A549 (cell line): Measurements from ENCODE around the gene LIMCH1. TPM values are rescaled to one million over a fixed set of nuclear protein-coding genes. Genes with fewer than 3 reads are reported as not detected.

Experiments
- ATAC-seq, 2 experiments: fragments of 200-7000 bp in 1 of 2; fragments of >200 bp in 1 of 2; cut with Nextera tagmentation in 1 of 2; cut with Tn5 transposase in 1 of 2; 3 replicates each; pipeline versions ENCODE4 v1.8.0 to v1.9.1; 2018 to 2020; ENCODE audit warnings: mild to moderate bottlenecking in 1 of 2, moderate library complexity in 1 of 2
- CTCF ChIA-PET: fragments of 300-600 bp; sonication (Branson Sonifier 250); formaldehyde crosslinking; extraction: SDS; loops from one replicate; lab custom pipeline; 2021; ENCODE audit warnings: antibody characterized with exemption, inconsistent platforms; lab: Yijun Ruan, JAX
- POLR2A ChIA-PET: fragments of 350-600 bp; formaldehyde crosslinking; extraction: SDS; loops from one replicate; lab custom pipeline; 2021; ENCODE audit warnings: antibody characterized with exemption, inconsistent platforms; lab: Yijun Ruan, JAX
- DNase-seq, 2 experiments: peaks; one replicate each; pipeline versions ENCODE4 v3.0.0 to v3.0.0-alpha.2; 2011 to 2016; ENCODE audit warnings: low read depth in 1 of 2, low spot score in 1 of 2
- FAIRE-seq: peaks from 2 replicates; lab custom pipeline; 2011; peaks lifted over from hg19 to GRCh38; lab: Jason Lieb, UNC
- H3K27ac ChIP-seq, 2 experiments: fragments of >200 bp; sonication (Bioruptor Twin); formaldehyde crosslinking; 3 replicates each; pipeline ENCODE4 v1.5.1; 2016 to 2017
- H3K4me1 ChIP-seq: fragments of >200 bp; sonication (Bioruptor Twin); formaldehyde crosslinking; 3 replicates; pipeline ENCODE4 v1.6.1; 2016
- H3K4me2 ChIP-seq: fragments of >200 bp; sonication (Bioruptor Twin); formaldehyde crosslinking; 3 replicates; pipeline ENCODE4 v1.6.1; 2016
- H3K4me3 ChIP-seq: fragments of >200 bp; sonication (Bioruptor Twin); formaldehyde crosslinking; 3 replicates; pipeline ENCODE4 v1.5.1; 2016
- H3K9me3 ChIP-seq: fragments of >200 bp; sonication (Bioruptor Twin); formaldehyde crosslinking; 3 replicates; pipeline ENCODE4 v1.6.1; 2016
- BCL3 ChIP-seq: fragments of >200 bp; sonication (Bioruptor Twin); formaldehyde crosslinking; IDR thresholded peaks from 3 replicates; pipeline ENCODE4 v1.6.1; 2016
- CEBPB ChIP-seq, 2 experiments: fragments of >200 bp in 1 of 2; sonication (Bioruptor Twin) in 1 of 2; formaldehyde crosslinking in 1 of 2; IDR thresholded peaks; 2 replicates each; pipeline ENCODE4 v1.6.1; 2012 to 2016
- CHD2 ChIP-seq: fragments of 150-350 bp; IDR thresholded peaks from 2 replicates; pipeline ENCODE4 v1.6.1; 2014; ENCODE audit warnings: low read length; ENCODE audit not compliant: partially characterized antibody
- EHF ChIP-seq: fragments of 250-450 bp; sonication (Bioruptor Pico); IDR thresholded peaks from 2 replicates; pipeline ENCODE4 v1.5.0; 2020; ENCODE audit warnings: mild to moderate bottlenecking
- ESRRA ChIP-seq: fragments of 150-350 bp; IDR thresholded peaks from 2 replicates; pipeline ENCODE4 v1.6.1; 2014; ENCODE audit warnings: mild to moderate bottlenecking, low read length, borderline replicate concordance
- FOSL2 ChIP-seq, 2 experiments: fragments of 450-650 bp in 1 of 2; fragments of >200 bp in 1 of 2; sonication (Bioruptor Twin) in 1 of 2; formaldehyde crosslinking; IDR thresholded peaks; 2 replicates each; pipeline versions ENCODE4 v1.5.0 to v1.6.1; 2016 to 2020; ENCODE audit warnings: mild to moderate bottlenecking in 1 of 2, moderate library complexity in 1 of 2
- HDAC2 ChIP-seq: fragments of 200-600 bp; sonication (generic); IDR thresholded peaks from 2 replicates; pipeline ENCODE4 v1.6.1; 2016
- KDM1A ChIP-seq: fragments of 200-600 bp; sonication (generic); IDR thresholded peaks from 2 replicates; pipeline ENCODE4 v1.6.1; 2016; ENCODE audit warnings: low read depth, mild to moderate bottlenecking
- MAFK ChIP-seq: fragments of 450-650 bp; IDR thresholded peaks from 2 replicates; pipeline ENCODE4 v1.6.1; 2014; ENCODE audit not compliant: partially characterized antibody
- MAZ ChIP-seq: fragments of 150-350 bp; IDR thresholded peaks from 2 replicates; pipeline ENCODE4 v1.6.1; 2014; ENCODE audit warnings: antibody characterized with exemption, low read depth, low read length, borderline replicate concordance
- NFE2L2 ChIP-seq: fragments of 150-350 bp; conservative IDR thresholded peaks from 2 replicates; pipeline ENCODE4 v1.6.1; 2014; ENCODE audit warnings: low read length
- NR3C1 ChIP-seq: fragments of >200 bp; sonication (Bioruptor Twin); formaldehyde crosslinking; IDR thresholded peaks from 3 replicates; pipeline ENCODE4 v1.6.1; 2017
- PHF8 ChIP-seq: fragments of 200-600 bp; sonication (generic); IDR thresholded peaks from 2 replicates; pipeline ENCODE4 v1.6.1; 2016; ENCODE audit warnings: low read depth, mild to moderate bottlenecking, antibody characterized with exemption, moderate library complexity, borderline replicate concordance
- RFX5 ChIP-seq: fragments of 450-650 bp; IDR thresholded peaks from 2 replicates; pipeline ENCODE4 v1.7.1; 2014; ENCODE audit warnings: antibody characterized with exemption, mild to moderate bottlenecking, moderate library complexity
- RNF2 ChIP-seq: fragments of 200-600 bp; sonication (generic); IDR thresholded peaks from 2 replicates; pipeline ENCODE4 v1.6.1; 2016; ENCODE audit warnings: low read depth, mild to moderate bottlenecking, antibody characterized with exemption, moderate library complexity, borderline replicate concordance
- SMC3 ChIP-seq: fragments of >200 bp; sonication (Bioruptor Twin); formaldehyde crosslinking; IDR thresholded peaks from 3 replicates; pipeline ENCODE4 v1.6.1; 2018; ENCODE audit warnings: inconsistent platforms
- TP53 ChIP-seq: fragments of 250-450 bp; sonication (Bioruptor Pico); IDR thresholded peaks from 2 replicates; pipeline ENCODE4 v1.5.0; 2021; ENCODE audit warnings: mild to moderate bottlenecking, moderate library complexity
- ZFP36 ChIP-seq: fragments of 450-650 bp; IDR thresholded peaks from 2 replicates; pipeline ENCODE4 v1.6.1; 2014; ENCODE audit warnings: borderline replicate concordance; ENCODE audit not compliant: partially characterized antibody
- ZNF302 ChIP-seq: fragments of 250-450 bp; sonication (Bioruptor Pico); IDR thresholded peaks from 2 replicates; pipeline ENCODE4 v1.9.0; 2021; ENCODE audit warnings: inconsistent platforms, mild to moderate bottlenecking, moderate library complexity
- WGBS: methylation state at CpG from one replicate; pipeline ENCODE4 v1.1.6; 2017; ENCODE audit errors: missing lambda C conversion rate; 5-methylcytosine and 5-hydroxymethylcytosine counted together
- polyA plus RNA-seq, 4 experiments: library from polyadenylated mRNA; depleted of rRNA in 3 of 4; stranded (reverse); fragments of >200 nt; fragmentation: RNase III in 1 of 4; extraction: RNeasy Plus Mini Kit Qiagen cat#74134 plus additional on column Dnase treatment in 1 of 4; gene quantifications; 2 replicates in 3 of 4; 3 replicates in 1 of 4; pipeline ENCODE4 v1.2.3, GENCODE V29; 2011 to 2017
- TF ChIP-seq, protein P1 (sequence below): fragments of 250-450 bp; sonication (Bioruptor Pico); IDR thresholded peaks from 2 replicates; pipeline ENCODE4 v1.5.0; 2021; ENCODE audit warnings: mild to moderate bottlenecking, moderate library complexity, borderline replicate concordance

LIMCH1 gene
- polyA plus RNA-seq, 2 of the 4 experiments (the other 2 are of a cell fraction): 52.9 to 88.9 TPM

GRCh38 chr4:41655177-41655576, 117.2 kb downstream of the LIMCH1 start:
- peaks cover 19% of the 10 kb centered on the region; the same call in 2 of the 3 replicates for H3K4me1 ChIP-seq
- H3K4me3 ChIP-seq: no peak overlapping the region
- no peak overlapping the region for H3K27ac ChIP-seq
- ChIA-PET POLR2A (no interaction called here), CTCF (interaction anchor here (0.8 to 1.8 kb wide), 2 partner anchors 374 to 727 kb away, joined by 3 to 8 read pairs; no protein-coding TSS in a partner anchor)
- 72% methylated on average over 3 of the region's 3 CpGs for WGBS
- FAIRE-seq: no peak
- H3K4me2 ChIP-seq: no peak overlapping the region
- H3K9me3 ChIP-seq: no peaks in the 10 kb centered on the region
- TF ChIP-seq RFX5: no peak
- no peak for ATAC-seq
- DNase-seq: no peak

GRCh38 chr4:41656106-41656505, 118.1 kb downstream of the LIMCH1 start:
- ChIA-PET POLR2A (no interaction called here), CTCF (interaction anchor here (1.0 to 1.8 kb wide), 2 partner anchors 8 to 375 kb away, joined by 3 to 8 read pairs; no protein-coding TSS in a partner anchor)
- ATAC-seq (no peak), FAIRE-seq (no peak), DNase-seq (no peak)
- no peak overlapping the region for H3K27ac ChIP-seq
- TF ChIP-seq EHF (CRISPR knock-in tag): no peak
- TF ChIP-seq SMC3: no peak
- TF ChIP-seq, protein P1, sequence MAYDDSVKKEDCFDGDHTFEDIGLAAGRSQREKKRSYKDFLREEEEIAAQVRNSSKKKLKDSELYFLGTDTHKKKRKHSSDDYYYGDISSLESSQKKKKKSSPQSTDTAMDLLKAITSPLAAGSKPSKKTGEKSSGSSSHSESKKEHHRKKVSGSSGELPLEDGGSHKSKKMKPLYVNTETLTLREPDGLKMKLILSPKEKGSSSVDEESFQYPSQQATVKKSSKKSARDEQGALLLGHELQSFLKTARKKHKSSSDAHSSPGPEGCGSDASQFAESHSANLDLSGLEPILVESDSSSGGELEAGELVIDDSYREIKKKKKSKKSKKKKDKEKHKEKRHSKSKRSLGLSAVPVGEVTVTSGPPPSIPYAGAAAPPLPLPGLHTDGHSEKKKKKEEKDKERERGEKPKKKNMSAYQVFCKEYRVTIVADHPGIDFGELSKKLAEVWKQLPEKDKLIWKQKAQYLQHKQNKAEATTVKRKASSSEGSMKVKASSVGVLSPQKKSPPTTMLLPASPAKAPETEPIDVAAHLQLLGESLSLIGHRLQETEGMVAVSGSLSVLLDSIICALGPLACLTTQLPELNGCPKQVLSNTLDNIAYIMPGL (CRISPR knock-in tag): no peak
- TF ChIP-seq NFE2L2: no peak
- no peak for TF ChIP-seq NR3C1
- no peak for TF ChIP-seq PHF8
- no peak for TF ChIP-seq RNF2
- no peak for TF ChIP-seq MAFK
- no peak for TF ChIP-seq ZNF302
- TF ChIP-seq KDM1A: no peak
- TF ChIP-seq CHD2: no peak
- no peak for TF ChIP-seq ESRRA
- TF ChIP-seq TP53 (CRISPR knock-in tag): no peak
- no peak for TF ChIP-seq BCL3
- TF ChIP-seq FOSL2 (IDR thresholded peaks at IDR 0.05): no peak
- TF ChIP-seq FOSL2 (CRISPR knock-in tag; IDR thresholded peaks at IDR 0.05): no peak
- no peak for TF ChIP-seq CEBPB (IDR thresholded peaks at IDR 0.05)
- TF ChIP-seq ZFP36: no peak
- no peak for TF ChIP-seq HDAC2
- no peak for TF ChIP-seq MAZ
- WGBS: 71% methylated on average over 3 of the region's 3 CpGs
- H3K4me3 ChIP-seq: no peak overlapping the region
- H3K4me2 ChIP-seq: no peak overlapping the region
- no peaks in the 10 kb centered on the region for H3K9me3 ChIP-seq
- peaks cover 20% of the 10 kb centered on the region; the same call in 2 of the 3 replicates for H3K4me1 ChIP-seq
